Fibroblast of lung (primary cell): ENCODE measurements around the gene USP32. TPM values are rescaled to one million over a fixed set of nuclear protein-coding genes. Genes with fewer than 3 reads are reported as not detected.

Experiments
- DNase-seq, 2 donors: peaks; one replicate each; pipeline versions ENCODE4 v3.0.0 to v3.0.0-alpha.2; 2010; ENCODE audit warnings: low read depth in 2 of 2
- H2AFZ ChIP-seq: 2 replicates; pipeline ENCODE4 v1.5.1; 2012; ENCODE audit warnings: low read length, control low read depth, inconsistent platforms
- H3K27ac ChIP-seq: 2 replicates; pipeline ENCODE4 v1.5.1; 2011; ENCODE audit warnings: low read length, control low read depth; ENCODE audit not compliant: insufficient read depth
- H3K27me3 ChIP-seq: 2 replicates; pipeline ENCODE4 v1.5.1; 2011; ENCODE audit warnings: mild to moderate bottlenecking, low read length; ENCODE audit not compliant: control insufficient read depth, insufficient read depth
- H3K36me3 ChIP-seq: 2 replicates; pipeline ENCODE4 v1.5.1; 2011; ENCODE audit warnings: low read length; ENCODE audit not compliant: control insufficient read depth, insufficient read depth
- H3K4me1 ChIP-seq: 2 replicates; pipeline ENCODE4 v1.5.1; 2011; ENCODE audit warnings: low read length; ENCODE audit not compliant: control insufficient read depth, insufficient read depth; ENCODE audit errors: extremely low read depth
- H3K4me2 ChIP-seq: 2 replicates; pipeline ENCODE4 v1.5.1; 2011; ENCODE audit warnings: low read length, control low read depth; ENCODE audit not compliant: insufficient read depth; ENCODE audit errors: extremely low read depth
- H3K4me3 ChIP-seq, 4 experiments: fragments of 200-600 bp in 1 of 4; sonication (generic) in 1 of 4; replicated peaks in 1 of 4; 2 replicates each; pipeline ENCODE4 v1.5.1; 2011 to 2016; ENCODE audit warnings: low read length in 4 of 4, low read depth in 3 of 4, mild to moderate bottlenecking in 3 of 4, control low read depth in 2 of 4, inconsistent platforms in 1 of 4, mixed read lengths in 1 of 4; ENCODE audit not compliant: insufficient read depth in 1 of 4; ENCODE audit errors: control extremely low read depth in 1 of 4
- H3K79me2 ChIP-seq: 2 replicates; pipeline ENCODE4 v1.5.1; 2012; ENCODE audit warnings: mild to moderate bottlenecking, low read length, inconsistent platforms; ENCODE audit not compliant: control insufficient read depth, insufficient read depth
- H3K9ac ChIP-seq: 2 replicates; pipeline ENCODE4 v1.5.1; 2011; ENCODE audit warnings: mild to moderate bottlenecking, low read length, control low read depth; ENCODE audit not compliant: insufficient read depth
- H3K9me3 ChIP-seq: 2 replicates; pipeline ENCODE4 v1.5.1; 2012; ENCODE audit warnings: low read depth, low read length; ENCODE audit not compliant: control insufficient read depth, insufficient read depth
- H4K20me1 ChIP-seq: 2 replicates; pipeline ENCODE4 v1.5.1; 2011; ENCODE audit warnings: low read length; ENCODE audit not compliant: control insufficient read depth, insufficient read depth; ENCODE audit errors: extremely low read depth
- CTCF ChIP-seq, 2 donors: IDR thresholded peaks in 1 of 2; conservative IDR thresholded peaks in 1 of 2; 1 replicate in 1 of 2; 2 replicates in 1 of 2; pipeline ENCODE4 v1.5.1; 2011 to 2012; ENCODE audit warnings: low read length in 2 of 2, control low read depth in 1 of 2, inconsistent platforms in 1 of 2, low read depth in 1 of 2, mild to moderate bottlenecking in 1 of 2
- EZH2 ChIP-seq: IDR thresholded peaks from 2 replicates; pipeline ENCODE4 v1.5.1; 2012; ENCODE audit warnings: low read length, control low read depth, mild to moderate bottlenecking; ENCODE audit errors: missing control alignments
- polyA plus RNA-seq, 2 donors: library from polyadenylated mRNA; depleted of rRNA in 1 of 2; stranded (reverse) in 1 of 2; unstranded in 1 of 2; fragments of >200 nt; gene quantifications; 2 replicates each; pipeline ENCODE4 v1.2.1, GENCODE V29; 2011 to 2012; ENCODE audit warnings: missing spikeins in 1 of 2
- total RNA-seq: library from RNA; depleted of rRNA; stranded (reverse); fragments of >200 nt; gene quantifications from 2 replicates; pipeline ENCODE4 v1.2.1, GENCODE V29; 2014

USP32 gene
- total and polyA plus RNA-seq, 2 donors (not counting 1 experiment from before 2014, with no cell fraction given): 40.1 to 82.7 TPM

- Histone ChIP-seq H3K4me1 (no peaks in the 10 kb centered on the region), H4K20me1 (no peaks in the 10 kb centered on the region), H3K4me2 (no peak overlapping the region), H3K79me2 (no peaks in the 10 kb centered on the region), H3K4me3 (no peak overlapping the region), H3K27ac (no peak overlapping the region), H3K36me3 (no peaks in the 10 kb centered on the region), H3K9me3 (no peaks in the 10 kb centered on the region), H3K9ac (no peak overlapping the region), H3K27me3 (peaks cover 30% of the 10 kb centered on the region), H2AFZ (no peak overlapping the region)
- TF ChIP-seq CTCF (conservative IDR thresholded peaks at IDR 0.05 in 1 of 2, IDR thresholded peaks at IDR 0.05 in 1 of 2; ENCODE audit: low read depth in 1 of 2, low read length in 2 of 2) (no peak), EZH2 (no peak)
- no peak for DNase-seq
Measured at GRCh38 chr17:60155427-60155814, 236.5 kb downstream of the USP32 start.

GRCh38 chr17:60154616-60155426 lies 237.1 kb downstream of the USP32 start:
- Histone ChIP-seq H3K79me2 (no peaks in the 10 kb centered on the region), H2AFZ (no peak overlapping the region), H3K36me3 (no peaks in the 10 kb centered on the region), H4K20me1 (no peaks in the 10 kb centered on the region), H3K4me1 (no peaks in the 10 kb centered on the region), H3K27me3 (peaks cover 36% of the 10 kb centered on the region), H3K9ac (no peak overlapping the region), H3K4me2 (no peak overlapping the region), H3K27ac (no peak overlapping the region), H3K4me3 (no peak overlapping the region), H3K9me3 (no peaks in the 10 kb centered on the region)
- no peak for TF ChIP-seq CTCF (conservative IDR thresholded peaks at IDR 0.05 in 1 of 2, IDR thresholded peaks at IDR 0.05 in 1 of 2; ENCODE audit: low read depth in 1 of 2, low read length in 2 of 2)
- peak; percentile 69 to 86 for DNase-seq

- no peaks in the 10 kb centered on the region for H3K79me2 ChIP-seq
- H3K9ac ChIP-seq: no peak overlapping the region
- no peaks in the 10 kb centered on the region for H3K9me3 ChIP-seq
- DNase-seq: peak; percentile 37 to 39
- H3K27ac ChIP-seq: no peak overlapping the region
- no peak overlapping the region for H3K4me3 ChIP-seq
- no peaks in the 10 kb centered on the region for H4K20me1 ChIP-seq
- H3K4me1 ChIP-seq: no peaks in the 10 kb centered on the region
- H2AFZ ChIP-seq: no peak overlapping the region
- peaks cover 43% of the 10 kb centered on the region for H3K27me3 ChIP-seq
- TF ChIP-seq EZH2 (no peak), CTCF (conservative IDR thresholded peaks at IDR 0.05 in 1 of 2, IDR thresholded peaks at IDR 0.05 in 1 of 2; ENCODE audit: low read depth in 1 of 2, low read length in 2 of 2) (no peak)
- H3K36me3 ChIP-seq: no peaks in the 10 kb centered on the region
- H3K4me2 ChIP-seq: no peak overlapping the region
Measured at GRCh38 chr17:60153606-60154390, 238.1 kb downstream of the USP32 start.
